MM.1S (cell line): ENCODE data around the gene IMMP2L.

Source experiments
- DNase-seq: peaks from one replicate; pipeline ENCODE4 v3.0.0-alpha.2; 2015
- H2AFZ ChIP-seq: fragments of 300-600 bp; sonication (generic); 2 replicates; pipeline ENCODE4 v1.6.0; 2016; ENCODE audit warnings: antibody characterized with exemption, low read length
- H3F3A ChIP-seq: fragments of 300-600 bp; sonication (generic); 2 replicates; pipeline ENCODE4 v1.6.1; 2016; ENCODE audit warnings: mild to moderate bottlenecking, antibody characterized with exemption, low read length, moderate library complexity, mixed read lengths; ENCODE audit not compliant: insufficient read depth
- H3K27ac ChIP-seq: fragments of 300-600 bp; sonication (generic); 2 replicates; pipeline ENCODE4 v1.5.1; 2016; ENCODE audit warnings: mild to moderate bottlenecking, low read length
- H3K27me3 ChIP-seq: fragments of 300-600 bp; sonication (generic); replicated peaks from 2 replicates; pipeline ENCODE4 v1.6.0; 2016; ENCODE audit warnings: low read length; ENCODE audit not compliant: insufficient read depth
- H3K36me3 ChIP-seq: fragments of 300-600 bp; sonication (generic); replicated peaks from 2 replicates; pipeline ENCODE4 v1.6.1; 2016; ENCODE audit warnings: mild to moderate bottlenecking, low read length, mixed read lengths; ENCODE audit not compliant: insufficient read depth
- H3K4me1 ChIP-seq: fragments of 300-600 bp; sonication (generic); 2 replicates; pipeline ENCODE4 v1.6.1; 2016; ENCODE audit warnings: low read length, mixed read lengths
- H3K4me2 ChIP-seq: fragments of 300-600 bp; sonication (generic); 2 replicates; pipeline ENCODE4 v1.6.0; 2016; ENCODE audit warnings: low read depth, low read length
- H3K4me3 ChIP-seq: fragments of 300-600 bp; sonication (generic); 2 replicates; pipeline ENCODE4 v1.5.1; 2016; ENCODE audit warnings: low read length, mixed read lengths
- H3K79me2 ChIP-seq: fragments of 300-600 bp; sonication (generic); 2 replicates; pipeline ENCODE4 v1.6.1; 2016; ENCODE audit warnings: mixed run types, low read length, mixed read lengths
- H3K9ac ChIP-seq: fragments of 300-600 bp; sonication (generic); 2 replicates; pipeline ENCODE4 v1.6.1; 2016; ENCODE audit warnings: low read length, mixed read lengths
- H3K9me2 ChIP-seq: fragments of 300-600 bp; sonication (generic); replicated peaks from 2 replicates; pipeline ENCODE4 v1.6.1; 2016; ENCODE audit warnings: mild to moderate bottlenecking, low read length, mixed read lengths; ENCODE audit not compliant: insufficient read depth
- H3K9me3 ChIP-seq: fragments of 300-600 bp; sonication (generic); replicated peaks from 2 replicates; pipeline ENCODE4 v1.6.1; 2016; ENCODE audit warnings: mild to moderate bottlenecking, low read length, mixed read lengths; ENCODE audit not compliant: insufficient read depth
- H4K20me1 ChIP-seq: fragments of 300-600 bp; sonication (generic); 2 replicates; pipeline ENCODE4 v1.6.1; 2016; ENCODE audit warnings: mild to moderate bottlenecking, low read length, moderate library complexity, mixed read lengths; ENCODE audit not compliant: insufficient read depth
- EZH2 ChIP-seq: fragments of 300-600 bp; sonication (generic); optimal IDR thresholded peaks from 2 replicates; pipeline ENCODE3; 2017; ENCODE audit warnings: low read depth, mild to moderate bottlenecking, antibody characterized with exemption, low read length, mixed read lengths
- EZH2phosphoT487 ChIP-seq: fragments of 300-600 bp; sonication (generic); IDR thresholded peaks from 2 replicates; pipeline ENCODE4 v1.6.1; 2018; ENCODE audit warnings: antibody characterized with exemption, low read length
- TF ChIP-seq, protein P1 (sequence below): fragments of 300-600 bp; sonication (generic); IDR thresholded peaks from 2 replicates; pipeline ENCODE4 v1.5.1; 2016; ENCODE audit warnings: antibody characterized with exemption, low read length, mixed read lengths

Gene IMMP2L

DNA sequence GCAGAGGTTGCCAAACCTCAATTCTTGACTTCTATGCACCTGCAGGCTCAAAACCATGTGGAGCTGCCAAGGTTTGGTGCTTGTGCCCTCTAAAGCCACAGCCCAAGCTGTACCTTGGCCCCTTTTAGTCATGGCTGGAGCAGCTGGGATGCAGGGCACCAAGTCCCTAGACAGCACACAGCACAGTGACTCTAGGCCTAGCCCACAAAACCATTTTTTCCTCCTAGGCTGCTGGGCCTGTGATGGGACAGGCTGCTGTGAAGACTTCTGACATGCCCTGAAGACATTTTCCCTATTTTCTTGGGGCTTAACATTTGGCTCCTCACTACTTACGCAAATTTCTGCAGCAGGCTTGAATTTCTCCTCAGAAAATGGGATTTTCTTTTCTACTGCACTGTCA is 499.1 kb downstream of the IMMP2L start:
- no peak for DNase-seq
- Histone ChIP-seq H3K9ac (no peak overlapping the region), H3K27ac (no peak overlapping the region), H3K4me1 (no peaks in the 10 kb centered on the region), H4K20me1 (no peaks in the 10 kb centered on the region), H3K27me3 (no peaks in the 10 kb centered on the region), H3K36me3 (no peaks in the 10 kb centered on the region), H3K9me3 (no peaks in the 10 kb centered on the region), H2AFZ (no peak overlapping the region), H3K79me2 (no peaks in the 10 kb centered on the region), H3K9me2 (no peaks in the 10 kb centered on the region), H3F3A (no peaks in the 10 kb centered on the region), H3K4me3 (no peak overlapping the region), H3K4me2 (no peak overlapping the region)
- TF ChIP-seq EZH2 (no peak), EZH2phosphoT487 (no peak)
- TF ChIP-seq, protein P1, sequence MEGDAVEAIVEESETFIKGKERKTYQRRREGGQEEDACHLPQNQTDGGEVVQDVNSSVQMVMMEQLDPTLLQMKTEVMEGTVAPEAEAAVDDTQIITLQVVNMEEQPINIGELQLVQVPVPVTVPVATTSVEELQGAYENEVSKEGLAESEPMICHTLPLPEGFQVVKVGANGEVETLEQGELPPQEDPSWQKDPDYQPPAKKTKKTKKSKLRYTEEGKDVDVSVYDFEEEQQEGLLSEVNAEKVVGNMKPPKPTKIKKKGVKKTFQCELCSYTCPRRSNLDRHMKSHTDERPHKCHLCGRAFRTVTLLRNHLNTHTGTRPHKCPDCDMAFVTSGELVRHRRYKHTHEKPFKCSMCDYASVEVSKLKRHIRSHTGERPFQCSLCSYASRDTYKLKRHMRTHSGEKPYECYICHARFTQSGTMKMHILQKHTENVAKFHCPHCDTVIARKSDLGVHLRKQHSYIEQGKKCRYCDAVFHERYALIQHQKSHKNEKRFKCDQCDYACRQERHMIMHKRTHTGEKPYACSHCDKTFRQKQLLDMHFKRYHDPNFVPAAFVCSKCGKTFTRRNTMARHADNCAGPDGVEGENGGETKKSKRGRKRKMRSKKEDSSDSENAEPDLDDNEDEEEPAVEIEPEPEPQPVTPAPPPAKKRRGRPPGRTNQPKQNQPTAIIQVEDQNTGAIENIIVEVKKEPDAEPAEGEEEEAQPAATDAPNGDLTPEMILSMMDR: no peak

DNA sequence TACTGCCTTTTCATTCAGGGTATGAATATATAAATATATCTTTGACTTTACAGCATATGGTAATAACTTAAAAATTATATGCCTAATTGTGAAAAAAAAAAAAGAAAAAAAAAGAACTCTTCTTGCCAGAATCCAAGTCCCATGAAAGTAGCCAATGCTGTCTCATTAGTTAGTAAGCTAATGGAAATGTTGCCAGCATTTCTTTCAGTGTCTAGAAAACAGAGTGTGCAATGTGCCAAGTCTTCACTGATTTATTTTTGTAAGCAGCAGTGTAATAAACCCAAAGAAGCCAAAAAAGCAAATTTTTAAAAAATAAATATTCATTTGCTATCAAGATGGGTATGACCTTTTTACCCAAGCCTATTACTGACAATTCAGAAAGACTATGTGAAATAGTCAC is 502.5 kb downstream of the IMMP2L start:
- no peak for DNase-seq
- H3K9ac ChIP-seq: no peak overlapping the region
- TF ChIP-seq EZH2phosphoT487: no peak
- TF ChIP-seq, protein P1: no peak
- TF ChIP-seq EZH2: no peak

DNA sequence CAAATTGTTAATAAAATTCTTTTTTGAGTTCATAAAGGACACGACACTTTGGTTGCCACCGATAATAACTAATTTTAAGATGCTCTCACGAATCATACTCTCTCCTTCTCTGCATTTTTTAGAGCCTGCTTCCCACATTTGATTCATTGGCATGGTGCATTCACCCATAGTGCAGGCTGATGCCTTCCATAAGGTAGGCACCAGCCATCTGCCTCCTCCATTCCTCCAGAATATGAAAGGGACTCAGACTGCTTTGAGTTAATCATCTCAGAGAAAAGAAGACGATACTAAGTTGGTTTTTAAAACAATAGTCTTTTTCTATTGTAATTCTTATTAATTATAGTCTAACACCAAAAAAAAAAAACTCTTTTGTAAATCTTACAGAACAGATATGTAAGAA is 505.2 kb downstream of the IMMP2L start:
- Histone ChIP-seq H3K9ac (no peak overlapping the region), H3K27me3 (no peaks in the 10 kb centered on the region), H3K4me1 (no peaks in the 10 kb centered on the region), H3K27ac (no peak overlapping the region), H3K4me3 (no peak overlapping the region), H3K36me3 (no peaks in the 10 kb centered on the region), H3K79me2 (no peaks in the 10 kb centered on the region), H3K9me2 (no peaks in the 10 kb centered on the region), H4K20me1 (no peaks in the 10 kb centered on the region), H3K9me3 (no peaks in the 10 kb centered on the region), H3K4me2 (no peak overlapping the region), H3F3A (no peaks in the 10 kb centered on the region), H2AFZ (no peak overlapping the region)
- TF ChIP-seq, protein P1: no peak
- no peak for TF ChIP-seq EZH2
- TF ChIP-seq EZH2phosphoT487: no peak
- no peak for DNase-seq

More for the DNA sequence above, 502.5 kb downstream of the IMMP2L start:
- Histone ChIP-seq H3K4me2 (no peak overlapping the region), H2AFZ (no peak overlapping the region), H3K79me2 (no peaks in the 10 kb centered on the region), H3K9me2 (no peaks in the 10 kb centered on the region), H3K36me3 (no peaks in the 10 kb centered on the region), H3K27ac (no peak overlapping the region), H3K4me3 (no peak overlapping the region), H3K9me3 (no peaks in the 10 kb centered on the region), H3F3A (no peaks in the 10 kb centered on the region), H3K27me3 (no peaks in the 10 kb centered on the region), H3K4me1 (no peaks in the 10 kb centered on the region), H4K20me1 (no peaks in the 10 kb centered on the region)
